Psoas muscle (tissue), 8 donors: ENCODE data around the gene HSD17B14. TPM values are rescaled to one million over a fixed set of nuclear protein-coding genes. Genes with fewer than 3 reads are reported as not detected.
A peak's percentile ranks its signal among the peaks of the same experiment; 100 is the strongest.

Source experiments
- ATAC-seq, 4 donors: fragments of 200-7000 bp; cut with Tn5 transposase; one replicate each; pipeline ENCODE4 v1.9.1; 2020; ENCODE audit warnings: moderate library complexity in 3 of 4, mild to moderate bottlenecking in 2 of 4
- DNase-seq, 2 donors: peaks; one replicate each; pipeline ENCODE4 v3.0.0-alpha.2; 2020
- H3K27ac ChIP-seq: fragments of 200-600 bp; one replicate; pipeline ENCODE4 v1.8.0; 2022
- H3K27me3 ChIP-seq, 3 donors: fragments of 200-600 bp in 1 of 3; one replicate each; pipeline versions ENCODE4 v1.6.1 to v1.8.0; 2013 to 2022; ENCODE audit warnings: low read length in 2 of 3, mild to moderate bottlenecking in 2 of 3, moderate library complexity in 1 of 3; ENCODE audit not compliant: insufficient read depth in 3 of 3
- H3K36me3 ChIP-seq, 2 donors: fragments of 200-600 bp in 1 of 2; one replicate each; pipeline versions ENCODE4 v1.6.1 to v1.8.0; 2013 to 2022; ENCODE audit warnings: low read depth in 1 of 2, mild to moderate bottlenecking in 1 of 2, moderate library complexity in 1 of 2; ENCODE audit not compliant: insufficient read depth in 1 of 2
- H3K4me1 ChIP-seq: fragments of 200-600 bp; one replicate; pipeline ENCODE4 v1.8.0; 2022
- H3K4me3 ChIP-seq: fragments of 200-600 bp; one replicate; pipeline ENCODE4 v1.8.0; 2022; ENCODE audit warnings: mild to moderate bottlenecking
- H3K9me3 ChIP-seq: fragments of 200-600 bp; one replicate; pipeline ENCODE4 v1.8.0; 2022
- whole genome bisulfite sequencing, 3 donors: extraction: QIAGEN DNeasy Blood & Tissue Kit; methylation state at CpG; one replicate each; pipeline versions ENCODE4 v1.1.6 to v1.1.7; 2013; 5-methylcytosine and 5-hydroxymethylcytosine counted together
- intact Hi-C, 2 donors: fragments of 100-400 bp; cut with DNase I; formaldehyde crosslinking; loops; one replicate each; pipeline versions ENCODE4 v1.11.0 to v1.14.2; 2022
- polyA plus RNA-seq, 3 donors: library from polyadenylated mRNA; stranded (reverse); fragments of 200-250 nt; gene quantifications; one replicate each; pipeline ENCODE4 v1.2.3, GENCODE V29; 2013
- total RNA-seq, 4 donors: library from RNA; stranded (reverse); fragmentation: NEBNext Ultra II Directional in 2 of 4; extraction: Animal tissue kit (Norgen Biotek cat#: 25700) in 2 of 4; gene quantifications; one replicate each; pipeline versions ENCODE4 v1.2.1 to v1.2.4, GENCODE V29; 2021 to 2023
- TF ChIP-seq, protein P1 (sequence below): fragments of 200-600 bp; IDR thresholded peaks from one replicate; pipeline ENCODE4 v1.8.0; 2022; ENCODE audit warnings: antibody characterized with exemption
- donor health status: healthy with polysubstance abuse.
- donor health status: DM: no; HTN: no; CAD: no; lungs with moderate emphysema.
- donor health status: Bipolar disorder and iron deficiency.
- donor health status: healthy.
- donor health status: DM: yes; HTN: yes; CAD: no.
- donor health status: DM: no; HTN: no; CAD: no.
- donor health status: DM: no; HTN: no; CAD: no.
- donor health status: DM: yes; HTN: yes; CAD: no.

HSD17B14 gene
- total and polyA plus RNA-seq, 7 donors: 0.15 to 1.2 (median 0.66) TPM

DNA sequence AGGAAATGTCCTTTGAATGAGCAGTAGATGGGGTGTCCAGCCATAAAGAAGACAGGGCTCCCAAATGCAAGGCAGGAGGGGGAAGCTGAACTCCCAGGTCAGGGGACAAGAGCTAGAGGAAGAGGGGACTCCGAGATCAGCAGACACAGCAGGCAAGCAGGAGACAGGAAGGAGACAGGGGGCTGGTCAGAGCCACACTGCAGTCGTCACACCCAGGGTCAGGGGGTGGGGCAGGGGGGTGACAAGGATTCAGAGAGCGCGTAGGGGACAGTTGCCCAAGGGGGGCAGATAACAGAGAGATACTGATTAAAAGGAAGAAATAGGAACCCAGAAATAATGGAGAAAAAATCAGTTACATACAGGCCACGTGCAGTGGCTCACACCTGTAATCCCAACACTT lies 3.2 kb downstream of the HSD17B14 start:
- Histone ChIP-seq H3K27me3 (no peaks in the 10 kb centered on the region), H3K4me3 (no peak overlapping the region), H3K36me3 (no peaks in the 10 kb centered on the region), H3K9me3 (no peaks in the 10 kb centered on the region), H3K27ac (no peak overlapping the region), H3K4me1 (no peaks in the 10 kb centered on the region)
- TF ChIP-seq, protein P1, sequence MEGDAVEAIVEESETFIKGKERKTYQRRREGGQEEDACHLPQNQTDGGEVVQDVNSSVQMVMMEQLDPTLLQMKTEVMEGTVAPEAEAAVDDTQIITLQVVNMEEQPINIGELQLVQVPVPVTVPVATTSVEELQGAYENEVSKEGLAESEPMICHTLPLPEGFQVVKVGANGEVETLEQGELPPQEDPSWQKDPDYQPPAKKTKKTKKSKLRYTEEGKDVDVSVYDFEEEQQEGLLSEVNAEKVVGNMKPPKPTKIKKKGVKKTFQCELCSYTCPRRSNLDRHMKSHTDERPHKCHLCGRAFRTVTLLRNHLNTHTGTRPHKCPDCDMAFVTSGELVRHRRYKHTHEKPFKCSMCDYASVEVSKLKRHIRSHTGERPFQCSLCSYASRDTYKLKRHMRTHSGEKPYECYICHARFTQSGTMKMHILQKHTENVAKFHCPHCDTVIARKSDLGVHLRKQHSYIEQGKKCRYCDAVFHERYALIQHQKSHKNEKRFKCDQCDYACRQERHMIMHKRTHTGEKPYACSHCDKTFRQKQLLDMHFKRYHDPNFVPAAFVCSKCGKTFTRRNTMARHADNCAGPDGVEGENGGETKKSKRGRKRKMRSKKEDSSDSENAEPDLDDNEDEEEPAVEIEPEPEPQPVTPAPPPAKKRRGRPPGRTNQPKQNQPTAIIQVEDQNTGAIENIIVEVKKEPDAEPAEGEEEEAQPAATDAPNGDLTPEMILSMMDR: no peak
- ATAC-seq (no peak), DNase-seq (no peak)
- intact Hi-C loops: loop anchor here in 1 of 2 donors (10.0 kb wide), 1 partner anchor 158 kb away; the partner anchor contains the start of gene NTN5
- WGBS, 3 donors: 74 to 84% (median 76%) methylated on average over 5 of the region's 5 CpGs

DNA sequence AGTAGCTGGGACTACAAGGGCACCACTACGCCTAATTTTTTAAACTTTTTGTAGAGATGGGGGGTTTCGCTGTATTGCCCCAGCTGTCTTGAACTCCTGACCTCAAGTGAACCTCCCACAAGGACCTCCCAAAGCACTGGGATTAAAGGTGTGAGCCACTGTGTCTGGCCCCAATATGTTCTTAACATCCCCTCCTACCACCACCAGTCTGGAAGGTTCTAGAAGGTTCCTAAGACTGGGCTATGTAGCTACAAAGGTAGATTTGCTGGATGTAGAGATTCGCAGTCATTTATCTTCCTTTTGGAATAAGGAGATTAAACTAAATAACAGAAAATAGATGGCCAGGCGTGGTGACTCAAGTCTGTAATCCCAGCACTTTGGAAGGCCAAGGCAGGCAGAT lies 5.3 kb downstream of the HSD17B14 start:
- 95 to 98% (median 96%) methylated on average over 4 of the region's 4 CpGs for WGBS, 3 donors
- TF ChIP-seq, protein P1: no peak
- DNase-seq: no peak
- Histone ChIP-seq H3K9me3 (no peaks in the 10 kb centered on the region), H3K36me3 (no peaks in the 10 kb centered on the region), H3K4me3 (no peak overlapping the region), H3K4me1 (no peaks in the 10 kb centered on the region), H3K27ac (no peak overlapping the region), H3K27me3 (no peaks in the 10 kb centered on the region)
- no peak for ATAC-seq
- intact Hi-C loops: loop anchor here in 1 of 2 donors (10.0 kb wide), 1 partner anchor 156 kb away; the partner anchor contains the start of gene NTN5

DNA sequence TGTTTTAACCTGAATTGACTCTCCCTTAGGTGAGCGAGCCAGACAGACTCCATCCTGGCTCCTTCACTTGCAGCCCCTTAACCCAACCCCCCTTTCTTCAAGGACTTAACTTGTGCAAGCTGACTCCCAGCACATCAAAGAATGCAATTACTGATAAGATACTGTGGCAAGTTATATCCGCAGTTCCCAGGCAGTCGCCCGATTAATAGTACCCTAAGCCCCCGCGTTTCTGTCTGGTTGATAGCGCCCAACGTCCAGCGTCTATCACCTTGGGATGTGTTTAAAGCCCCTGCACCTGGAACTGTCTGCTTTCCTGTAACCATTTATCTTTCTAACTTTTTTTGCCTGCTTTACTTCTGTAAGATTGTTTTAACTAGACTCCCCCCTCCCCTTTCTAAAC lies 6.2 kb downstream of the HSD17B14 start:
- 80 to 83% (median 80%) methylated on average over 9 of the region's 9 CpGs for WGBS, 3 donors
- no peaks in the 10 kb centered on the region for H3K4me1 ChIP-seq
- no peak for ATAC-seq
- intact Hi-C loops: loop anchor here in 1 of 2 donors (10.0 kb wide), 1 partner anchor 155 kb away; the partner anchor contains the start of gene NTN5
- no peak overlapping the region for H3K4me3 ChIP-seq
- DNase-seq: no peak
- H3K9me3 ChIP-seq: no peaks in the 10 kb centered on the region
- no peak overlapping the region for H3K27ac ChIP-seq
- TF ChIP-seq, protein P1: no peak
- H3K36me3 ChIP-seq: no peaks in the 10 kb centered on the region
- H3K27me3 ChIP-seq: no peaks in the 10 kb centered on the region

DNA sequence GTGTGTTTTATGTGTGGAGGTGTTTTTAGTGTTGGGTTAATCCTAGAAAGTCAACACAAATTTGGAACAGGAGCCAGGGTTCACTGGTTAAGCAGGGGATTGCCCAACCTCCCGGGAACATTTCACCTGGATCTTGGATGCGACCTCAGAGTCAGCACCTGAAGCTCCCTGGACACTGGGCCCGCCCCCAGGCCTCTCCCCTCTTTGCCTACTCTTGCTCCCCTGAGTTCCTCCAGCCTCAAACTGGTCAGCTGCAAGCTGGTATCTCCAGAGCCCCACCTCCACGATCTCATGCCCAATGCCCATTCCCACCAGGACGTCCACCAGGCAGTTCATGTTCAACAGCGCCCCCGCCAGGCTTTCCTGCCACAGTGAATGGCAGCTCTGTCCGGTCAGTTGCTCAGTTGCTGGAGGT lies 9.7 kb downstream of the HSD17B14 start:
- intact Hi-C loops: no loop called here
- Histone ChIP-seq H3K27ac (no peak overlapping the region), H3K9me3 (no peaks in the 10 kb centered on the region), H3K4me3 (no peak overlapping the region), H3K4me1 (no peaks in the 10 kb centered on the region), H3K36me3 (no peaks in the 10 kb centered on the region), H3K27me3 (no peaks in the 10 kb centered on the region)
- 71 to 80% (median 79%) methylated on average over 8 of the region's 8 CpGs for WGBS, 3 donors
- peak in 2 of 4 donors; percentile 30 to 66 for ATAC-seq
- TF ChIP-seq, protein P1: no peak
- DNase-seq: no peak

DNA sequence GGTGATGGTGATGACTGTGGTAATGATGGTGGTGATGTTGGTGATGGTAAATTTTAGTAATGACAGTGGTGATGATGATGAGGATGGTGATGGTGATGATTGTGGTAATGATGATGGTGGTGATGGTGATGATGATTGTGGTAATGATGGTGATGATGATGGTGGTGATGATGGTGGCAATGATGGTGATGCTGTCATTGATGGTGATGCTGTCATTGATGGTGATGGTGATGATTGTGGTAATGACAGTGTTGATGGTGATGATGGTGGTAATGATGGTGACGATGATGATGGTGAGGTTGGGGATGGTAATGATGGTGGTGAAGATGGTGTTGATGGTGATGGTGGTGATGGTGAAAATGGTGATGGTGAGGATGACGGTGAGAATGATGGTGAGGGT lies 13.8 kb downstream of the HSD17B14 start:
- no peaks in the 10 kb centered on the region for H3K27me3 ChIP-seq
- no peak overlapping the region for H3K27ac ChIP-seq
- no peaks in the 10 kb centered on the region for H3K36me3 ChIP-seq
- ATAC-seq: no peak
- H3K9me3 ChIP-seq: no peaks in the 10 kb centered on the region
- intact Hi-C loops: no loop called here
- 97 to 100% (median 98%) methylated on average over 2 of the region's 2 CpGs for WGBS, 3 donors
- TF ChIP-seq, protein P1: no peak
- peaks cover 9% of the 10 kb centered on the region for H3K4me1 ChIP-seq
- H3K4me3 ChIP-seq: no peak overlapping the region
- no peak for DNase-seq
